ENCODE data around the gene ATIC. TPM values are rescaled to one million over a fixed set of nuclear protein-coding genes. Genes with fewer than 3 reads are reported as not detected.

The ATIC gene
- total RNA-seq, 1 experiment from 2014 or later: 173 TPM

DNA sequence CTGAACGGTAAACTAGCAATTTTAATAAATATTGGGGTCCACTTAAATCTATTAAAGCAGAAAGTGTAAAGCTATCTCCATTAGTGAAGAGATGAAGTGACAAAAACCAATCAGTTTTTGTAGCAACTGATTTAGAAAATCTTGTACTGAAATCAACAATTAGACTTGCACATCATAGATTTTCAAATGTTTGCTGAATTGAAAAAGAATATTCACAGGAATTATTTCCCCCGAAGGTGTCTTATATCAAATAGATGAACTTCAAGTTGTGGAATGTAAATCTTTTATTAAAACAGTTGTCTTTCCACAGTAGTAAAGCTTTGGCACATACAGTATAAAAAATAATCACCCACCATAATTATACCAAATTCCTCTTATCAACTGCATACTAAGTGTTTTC is 48.7 kb downstream of the ATIC start:
- no peak overlapping the region for H3K27ac ChIP-seq (ENCODE audit: low read depth, low read length)
- no peak overlapping the region for H2AFZ ChIP-seq (ENCODE audit: low read depth, low read length, poor library complexity, severe bottlenecking)
- no peaks in the 10 kb centered on the region for H3K9me2 ChIP-seq (ENCODE audit: insufficient read depth)
- H3K27me3 ChIP-seq (ENCODE audit: insufficient read depth, low read length): no peaks in the 10 kb centered on the region
- TF ChIP-seq, protein P1, sequence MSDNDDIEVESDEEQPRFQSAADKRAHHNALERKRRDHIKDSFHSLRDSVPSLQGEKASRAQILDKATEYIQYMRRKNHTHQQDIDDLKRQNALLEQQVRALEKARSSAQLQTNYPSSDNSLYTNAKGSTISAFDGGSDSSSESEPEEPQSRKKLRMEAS (IDR thresholded peaks at IDR 0.05): no peak
- TF ChIP-seq POLR2AphosphoS5 (IDR thresholded peaks at IDR 0.05; ENCODE audit: low read depth, low read length): no peak
- CTCF ChIA-PET: no interaction called here
- H3K9me3 ChIP-seq (ENCODE audit: control insufficient read depth in 1 of 2, insufficient read depth in 1 of 2, low read depth in 1 of 2, low read length in 2 of 2): no peaks in the 10 kb centered on the region
- no peak overlapping the region for H3K4me3 ChIP-seq (replicated peaks in 1 of 2; ENCODE audit: low read depth in 1 of 2, low read length in 2 of 2)
- DNase-seq (ENCODE audit: low read depth, low spot score) (no peak), ATAC-seq (no peak)
- no peaks in the 10 kb centered on the region for H3K4me1 ChIP-seq (ENCODE audit: control insufficient read depth in 1 of 2, insufficient read depth in 2 of 2, low read length in 2 of 2)
- intact Hi-C loops (cut with micrococcal nuclease): no loop called here
- RAD21 ChIA-PET (ENCODE audit: low non-redundant PET in 1 of 2, low total read pairs in 2 of 2, uncharacterized antibody in 2 of 2, unreplicated experiment in 2 of 2): no interaction called here
- BruUV-seq (replicated peaks): no TSS peak
- no peak overlapping the region for H3K4me2 ChIP-seq (ENCODE audit: low read length)
- POLR2A ChIA-PET: no interaction called here
- H3K79me2 ChIP-seq (ENCODE audit: insufficient read depth, low read length): no peaks in the 10 kb centered on the region
- H3K9ac ChIP-seq (ENCODE audit: low read length): no peak overlapping the region
- peaks cover 0 to 11% of the 10 kb centered on the region in 2 experiments; a peak in 2 of 4 replicates for H3K36me3 ChIP-seq (ENCODE audit: control insufficient read depth in 1 of 2, insufficient read depth in 2 of 2, low read length in 2 of 2)
- no peaks in the 10 kb centered on the region for H4K20me1 ChIP-seq (ENCODE audit: insufficient read depth)

DNA sequence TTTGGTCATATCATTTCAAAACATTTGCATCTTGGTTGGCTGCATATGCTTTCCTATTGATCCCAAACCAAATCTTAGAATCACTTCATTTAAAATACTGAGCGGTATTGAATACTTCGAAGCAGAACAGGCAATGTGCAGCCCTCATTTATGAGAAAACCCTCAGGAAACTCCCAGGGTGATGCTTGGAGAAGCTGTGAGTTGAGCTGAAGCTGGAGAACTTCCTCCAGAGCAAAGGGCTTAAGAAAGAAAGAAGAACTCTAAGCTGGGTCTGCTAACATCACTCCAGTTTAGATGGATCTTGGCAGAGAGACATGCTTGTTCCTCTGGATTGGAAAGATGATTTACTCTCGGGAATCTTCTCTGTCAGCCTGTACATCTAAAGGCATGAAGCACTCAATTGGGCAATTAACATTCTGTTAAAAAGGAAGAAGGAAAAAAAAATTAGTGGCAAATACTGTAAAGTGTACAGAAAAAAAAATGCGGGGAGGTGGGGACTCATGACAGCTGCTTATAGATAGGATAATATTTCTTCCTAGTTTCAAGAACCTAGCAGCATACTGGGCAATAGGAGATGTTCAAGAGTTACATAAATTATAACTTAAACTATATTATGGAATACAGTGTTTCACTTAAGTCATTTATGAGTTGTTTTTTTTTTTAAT is 49.5 kb downstream of the ATIC start:
- ATAC-seq (no peak), DNase-seq (ENCODE audit: low read depth, low spot score) (no peak)
- CTCF ChIA-PET: no interaction called here
- intact Hi-C loops (cut with micrococcal nuclease): no loop called here
- BruUV-seq (replicated peaks): no TSS peak
- H3K79me2 ChIP-seq (ENCODE audit: insufficient read depth, low read length): no peaks in the 10 kb centered on the region
- H3K9me2 ChIP-seq (ENCODE audit: insufficient read depth): no peaks in the 10 kb centered on the region
- no peak overlapping the region for H3K4me2 ChIP-seq (ENCODE audit: low read length)
- no peaks in the 10 kb centered on the region for H3K27me3 ChIP-seq (ENCODE audit: insufficient read depth, low read length)
- H4K20me1 ChIP-seq (ENCODE audit: insufficient read depth): no peaks in the 10 kb centered on the region
- H3K4me3 ChIP-seq (replicated peaks in 1 of 2; ENCODE audit: low read depth in 1 of 2, low read length in 2 of 2): no peak overlapping the region
- H3K36me3 ChIP-seq (ENCODE audit: control insufficient read depth in 1 of 2, insufficient read depth in 2 of 2, low read length in 2 of 2): peaks cover 0 to 11% of the 10 kb centered on the region in 2 experiments; a peak in 2 of 4 replicates
- POLR2A ChIA-PET: no interaction called here
- no peaks in the 10 kb centered on the region for H3K4me1 ChIP-seq (ENCODE audit: control insufficient read depth in 1 of 2, insufficient read depth in 2 of 2, low read length in 2 of 2)
- no peaks in the 10 kb centered on the region for H3K9me3 ChIP-seq (ENCODE audit: control insufficient read depth in 1 of 2, insufficient read depth in 1 of 2, low read depth in 1 of 2, low read length in 2 of 2)
- H3K27ac ChIP-seq (ENCODE audit: low read depth, low read length): no peak overlapping the region
- no peak overlapping the region for H2AFZ ChIP-seq (ENCODE audit: low read depth, low read length, poor library complexity, severe bottlenecking)
- RAD21 ChIA-PET (ENCODE audit: low non-redundant PET in 1 of 2, low total read pairs in 2 of 2, uncharacterized antibody in 2 of 2, unreplicated experiment in 2 of 2): no interaction called here
- no peak overlapping the region for H3K9ac ChIP-seq (ENCODE audit: low read length)
- TF ChIP-seq, protein P2, sequence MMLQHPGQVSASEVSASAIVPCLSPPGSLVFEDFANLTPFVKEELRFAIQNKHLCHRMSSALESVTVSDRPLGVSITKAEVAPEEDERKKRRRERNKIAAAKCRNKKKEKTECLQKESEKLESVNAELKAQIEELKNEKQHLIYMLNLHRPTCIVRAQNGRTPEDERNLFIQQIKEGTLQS (IDR thresholded peaks at IDR 0.05): no peak
- TF ChIP-seq TCF7L2 (IDR thresholded peaks at IDR 0.05; ENCODE audit: borderline replicate concordance, extremely low read depth, insufficient read depth, insufficient read length): no peak
- no peak for TF ChIP-seq EGR1 (IDR thresholded peaks at IDR 0.05; ENCODE audit: low read depth)
- TF ChIP-seq YY1 (IDR thresholded peaks at IDR 0.05; ENCODE audit: extremely low read depth, insufficient replicate concordance, low read depth, low read length): no peak

All from HCT116 (cell line).